CD8-positive, alpha-beta memory T cell (primary cell): Measurements from ENCODE around the gene FAR2. TPM values are rescaled to one million over a fixed set of nuclear protein-coding genes. Genes with fewer than 3 reads are reported as not detected.
A peak's percentile ranks its signal among the peaks of the same experiment; 100 is the strongest.

Experiments used
- CTCF ChIA-PET: fragments of 350-600 bp; sonication (Branson Sonifier 250); formaldehyde crosslinking; loops from one replicate; lab custom pipeline; 2021; ENCODE audit warnings: antibody characterized with exemption; lab: Charles Lee
- POLR2A ChIA-PET: fragments of 350-600 bp; sonication (Branson Sonifier 250); formaldehyde crosslinking; loops from one replicate; lab custom pipeline; 2021; ENCODE audit warnings: antibody characterized with exemption; lab: Charles Lee
- DNase-seq, 5 donors: peaks; one replicate each; pipeline versions ENCODE4 v3.0.0 to v3.0.0-alpha.2; 2020 to 2022; ENCODE audit warnings: mixed read lengths in 1 of 5
- H3K27ac ChIP-seq: one replicate; pipeline ENCODE4 v1.7.0; 2013; ENCODE audit warnings: low read depth, mild to moderate bottlenecking, low read length, moderate library complexity
- H3K27me3 ChIP-seq: 2 replicates; pipeline ENCODE4 v1.7.0; 2013; ENCODE audit warnings: low read length, mild to moderate bottlenecking; ENCODE audit not compliant: insufficient read depth, poor library complexity, severe bottlenecking
- H3K36me3 ChIP-seq: 2 replicates; pipeline ENCODE4 v1.7.0; 2013; ENCODE audit warnings: mild to moderate bottlenecking, low read length, moderate library complexity; ENCODE audit not compliant: insufficient read depth
- H3K4me1 ChIP-seq: 2 replicates; pipeline ENCODE4 v1.7.0; 2013; ENCODE audit warnings: mild to moderate bottlenecking, low read length, moderate library complexity; ENCODE audit not compliant: insufficient read depth
- H3K4me3 ChIP-seq: 2 replicates; pipeline ENCODE4 v1.7.0; 2013; ENCODE audit warnings: mild to moderate bottlenecking, low read length
- H3K9me3 ChIP-seq: 2 replicates; pipeline ENCODE4 v1.7.0; 2013; ENCODE audit warnings: mild to moderate bottlenecking, low read length
- H3K27ac Mint-ChIP-seq, 8 donors: one replicate each; pipeline ENCODE4 v1.8.0; 2020 to 2021; ENCODE audit warnings: mixed read lengths in 8 of 8, mild to moderate bottlenecking in 6 of 8, inconsistent platforms in 3 of 8, moderate library complexity in 3 of 8
- H3K27me3 Mint-ChIP-seq, 2 donors: one replicate each; pipeline ENCODE4 v1.8.0; 2020 to 2021; ENCODE audit warnings: mixed read lengths in 2 of 2, mild to moderate bottlenecking in 1 of 2, moderate library complexity in 1 of 2
- H3K36me3 Mint-ChIP-seq, 3 donors: one replicate each; pipeline ENCODE4 v1.8.0; 2020 to 2021; ENCODE audit warnings: mixed read lengths in 3 of 3, inconsistent platforms in 1 of 3, mild to moderate bottlenecking in 1 of 3
- H3K4me1 Mint-ChIP-seq, 3 donors: one replicate each; pipeline ENCODE4 v1.8.0; 2020 to 2021; ENCODE audit warnings: mixed read lengths in 3 of 3, inconsistent platforms in 1 of 3, mild to moderate bottlenecking in 1 of 3
- H3K4me3 Mint-ChIP-seq, 7 donors: one replicate each; pipeline ENCODE4 v1.8.0; 2020 to 2021; ENCODE audit warnings: mixed read lengths in 7 of 7, mild to moderate bottlenecking in 6 of 7, moderate library complexity in 4 of 7, inconsistent platforms in 2 of 7
- H3K9me3 Mint-ChIP-seq, 5 donors: one replicate each; pipeline ENCODE4 v1.8.0; 2020 to 2022; ENCODE audit warnings: mixed read lengths in 5 of 5, mild to moderate bottlenecking in 3 of 5, moderate library complexity in 2 of 5, inconsistent platforms in 1 of 5
- polyA plus RNA-seq: library from polyadenylated mRNA; unstranded; fragments of 300-500 nt; fragmentation: Illumina TruSeq; gene quantifications from one replicate; pipeline ENCODE4 v1.2.3, GENCODE V29; 2021
- total RNA-seq, 2 experiments: library from RNA; stranded (reverse); gene quantifications; one replicate each; pipeline ENCODE4 v1.2.3, GENCODE V29; 2021

Gene FAR2
- total and polyA plus RNA-seq, 3 experiments from 2014 or later = 3.7 to 7.0 (median 4.0) TPM

- CTCF ChIA-PET = interaction anchor here (0.7 to 3.3 kb wide), 12 partner anchors 12 to 253 kb away, joined by 3 to 30 read pairs (median 4); no protein-coding TSS in a partner anchor
- no peak overlapping the region for H3K27ac Mint-ChIP-seq
- peak overlapping the region in 2 of 7 donors; percentile 25 to 47 for H3K4me3 Mint-ChIP-seq
- no peaks in the 10 kb centered on the region for H3K4me1 ChIP-seq
- POLR2A ChIA-PET = interaction anchor here (0.9 kb wide), 1 partner anchor 11 kb away, joined by 3 read pairs; no protein-coding TSS in a partner anchor
- DNase-seq = peak; percentile 9 to 59 (median 47)
- no peak overlapping the region for H3K4me3 ChIP-seq
- H3K36me3 Mint-ChIP-seq = peaks cover 0 to 15% (median 15%) of the 10 kb centered on the region in 3 donors
- no peaks in the 10 kb centered on the region for H3K27me3 ChIP-seq
- H3K9me3 Mint-ChIP-seq = no peaks in the 10 kb centered on the region
- no peak overlapping the region for H3K27ac ChIP-seq
- no peaks in the 10 kb centered on the region for H3K27me3 Mint-ChIP-seq
- H3K4me1 Mint-ChIP-seq = peaks cover 8 to 11% (median 9%) of the 10 kb centered on the region in 3 donors
- H3K36me3 ChIP-seq = no peaks in the 10 kb centered on the region
- H3K9me3 ChIP-seq = no peaks in the 10 kb centered on the region
These were observed 168.7 kb downstream of the FAR2 start for GRCh38 chr12:29317556-29318363.

- DNase-seq = no peak
- no peak overlapping the region for H3K27ac ChIP-seq
- no peak overlapping the region for H3K4me3 ChIP-seq
- Mint-ChIP-seq H3K4me3 (no peak overlapping the region), H3K4me1 (peaks cover 8 to 11% (median 9%) of the 10 kb centered on the region in 3 donors), H3K27ac (peak overlapping the region in 3 of 8 donors; percentile 17 to 64 (median 26)), H3K36me3 (peaks cover 12 to 30% (median 15%) of the 10 kb centered on the region in 3 donors), H3K27me3 (no peaks in the 10 kb centered on the region), H3K9me3 (no peaks in the 10 kb centered on the region)
- no peaks in the 10 kb centered on the region for H3K4me1 ChIP-seq
- H3K27me3 ChIP-seq = no peaks in the 10 kb centered on the region
- H3K9me3 ChIP-seq = no peaks in the 10 kb centered on the region
- ChIA-PET POLR2A (no interaction called here), CTCF (interaction anchor here (0.8 to 1.6 kb wide), 2 partner anchors 229 to 247 kb away, joined by 5 to 6 read pairs; no protein-coding TSS in a partner anchor)
- no peaks in the 10 kb centered on the region for H3K36me3 ChIP-seq
These were observed 171.4 kb downstream of the FAR2 start for GRCh38 chr12:29320295-29321085.

- POLR2A ChIA-PET = no interaction called here
- Mint-ChIP-seq H3K27me3 (no peaks in the 10 kb centered on the region), H3K4me1 (peaks cover 8 to 11% (median 9%) of the 10 kb centered on the region in 3 donors), H3K27ac (peak overlapping the region in 2 of 8 donors; percentile 7 to 34), H3K9me3 (no peaks in the 10 kb centered on the region), H3K36me3 (peaks cover 13 to 30% (median 21%) of the 10 kb centered on the region in 3 donors), H3K4me3 (no peak overlapping the region)
- CTCF ChIA-PET = no interaction called here
- H3K27me3 ChIP-seq = no peaks in the 10 kb centered on the region
- no peak overlapping the region for H3K27ac ChIP-seq
- H3K4me1 ChIP-seq = no peaks in the 10 kb centered on the region
- H3K9me3 ChIP-seq = no peaks in the 10 kb centered on the region
- no peak overlapping the region for H3K4me3 ChIP-seq
- no peaks in the 10 kb centered on the region for H3K36me3 ChIP-seq
- DNase-seq = no peak
These were observed 173.1 kb downstream of the FAR2 start for GRCh38 chr12:29322157-29322556.

- no peak overlapping the region for H3K4me3 Mint-ChIP-seq
These were observed 180.3 kb downstream of the FAR2 start for GRCh38 chr12:29329411-29329810.

GRCh38 chr12:29333178-29333577, 184.1 kb downstream of the FAR2 start:
- no peaks in the 10 kb centered on the region for H3K36me3 ChIP-seq
- Mint-ChIP-seq H3K9me3 (no peaks in the 10 kb centered on the region), H3K27me3 (no peaks in the 10 kb centered on the region), H3K4me1 (peaks cover 0 to 2% (median 0%) of the 10 kb centered on the region in 3 donors), H3K27ac (peak overlapping the region in 1 of 8 donors; percentile 61), H3K36me3 (peaks cover 0 to 19% (median 2%) of the 10 kb centered on the region in 3 donors), H3K4me3 (no peak overlapping the region)
- H3K27me3 ChIP-seq = no peaks in the 10 kb centered on the region
- ChIA-PET CTCF (no interaction called here), POLR2A (no interaction called here)
- no peaks in the 10 kb centered on the region for H3K9me3 ChIP-seq
- no peak for DNase-seq
- no peak overlapping the region for H3K27ac ChIP-seq
- H3K4me3 ChIP-seq = no peak overlapping the region
- no peaks in the 10 kb centered on the region for H3K4me1 ChIP-seq

More at GRCh38 chr12:29329411-29329810, 180.3 kb downstream of the FAR2 start:
- peak overlapping the region in 1 of 8 donors; percentile 3 for H3K27ac Mint-ChIP-seq
- no peaks in the 10 kb centered on the region for H3K4me1 ChIP-seq
- H3K4me3 ChIP-seq = no peak overlapping the region
- POLR2A ChIA-PET = interaction anchor here (1.1 kb wide), 1 partner anchor 11 kb away, joined by 3 read pairs; no protein-coding TSS in a partner anchor
- H3K9me3 ChIP-seq = no peaks in the 10 kb centered on the region
- H3K9me3 Mint-ChIP-seq = no peaks in the 10 kb centered on the region
- no peak overlapping the region for H3K27ac ChIP-seq
- CTCF ChIA-PET = no interaction called here
- DNase-seq = no peak
- H3K27me3 ChIP-seq = no peaks in the 10 kb centered on the region
- H3K36me3 Mint-ChIP-seq = peaks cover 6 to 13% (median 10%) of the 10 kb centered on the region in 3 donors
- H3K27me3 Mint-ChIP-seq = no peaks in the 10 kb centered on the region
- no peaks in the 10 kb centered on the region for H3K36me3 ChIP-seq
- peaks cover 0 to 2% (median 0%) of the 10 kb centered on the region in 3 donors for H3K4me1 Mint-ChIP-seq

GRCh38 chr12:29334937-29335336, 185.9 kb downstream of the FAR2 start:
- no peak overlapping the region for H3K4me3 ChIP-seq
- no peaks in the 10 kb centered on the region for H3K27me3 ChIP-seq
- CTCF ChIA-PET = interaction anchor here (1.8 kb wide), 1 partner anchor 17 kb away, joined by 6 read pairs; no protein-coding TSS in a partner anchor
- no peak overlapping the region for H3K27ac Mint-ChIP-seq
- H3K27ac ChIP-seq = no peak overlapping the region
- peaks cover 0 to 2% (median 0%) of the 10 kb centered on the region in 3 donors for H3K4me1 Mint-ChIP-seq
- no peaks in the 10 kb centered on the region for H3K36me3 ChIP-seq
- no peaks in the 10 kb centered on the region for H3K4me1 ChIP-seq
- H3K9me3 Mint-ChIP-seq = no peaks in the 10 kb centered on the region
- H3K4me3 Mint-ChIP-seq = no peak overlapping the region
- POLR2A ChIA-PET = no interaction called here
- no peaks in the 10 kb centered on the region for H3K9me3 ChIP-seq
- H3K27me3 Mint-ChIP-seq = no peaks in the 10 kb centered on the region
- DNase-seq = no peak
- H3K36me3 Mint-ChIP-seq = peaks cover 0 to 27% (median 4%) of the 10 kb centered on the region in 3 donors

GRCh38 chr12:29337325-29337724, 188.2 kb downstream of the FAR2 start:
- no peaks in the 10 kb centered on the region for H3K4me1 Mint-ChIP-seq
- POLR2A ChIA-PET = no interaction called here
- no peaks in the 10 kb centered on the region for H3K27me3 Mint-ChIP-seq

More at GRCh38 chr12:29337325-29337724, 188.2 kb downstream of the FAR2 start:
- Histone ChIP-seq H3K4me1 (no peaks in the 10 kb centered on the region), H3K27me3 (no peaks in the 10 kb centered on the region), H3K9me3 (no peaks in the 10 kb centered on the region), H3K4me3 (no peak overlapping the region), H3K27ac (no peak overlapping the region), H3K36me3 (peaks cover 3% of the 10 kb centered on the region)
- H3K27ac Mint-ChIP-seq = no peak overlapping the region
- CTCF ChIA-PET = no interaction called here
- H3K9me3 Mint-ChIP-seq = no peaks in the 10 kb centered on the region
- peaks cover 0 to 47% (median 9%) of the 10 kb centered on the region in 3 donors for H3K36me3 Mint-ChIP-seq
- DNase-seq = no peak
- H3K4me3 Mint-ChIP-seq = peak overlapping the region in 1 of 7 donors; percentile 18
